ENCODE measurements around the gene CUTA.

DNA sequence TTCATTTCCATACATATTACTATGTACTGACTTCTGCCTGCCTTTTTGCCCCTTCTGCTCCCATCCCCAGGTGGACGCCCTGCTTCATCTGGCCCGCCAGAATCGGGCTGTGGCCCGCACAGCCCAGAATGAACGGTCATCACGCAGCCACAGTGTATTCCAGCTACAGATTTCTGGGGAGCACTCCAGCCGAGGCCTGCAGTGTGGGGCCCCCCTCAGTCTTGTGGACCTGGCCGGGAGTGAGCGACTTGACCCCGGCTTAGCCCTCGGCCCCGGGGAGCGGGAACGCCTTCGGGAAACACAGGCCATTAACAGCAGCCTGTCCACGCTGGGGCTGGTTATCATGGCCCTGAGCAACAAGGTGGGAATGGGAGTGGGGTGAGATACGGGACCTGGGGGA lies 11.8 kb downstream of the CUTA start:
- no peak for TF ChIP-seq TAF1 (IDR thresholded peaks at IDR 0.05; ENCODE audit: borderline replicate concordance, low read depth, low read length)
- TF ChIP-seq, protein P1, sequence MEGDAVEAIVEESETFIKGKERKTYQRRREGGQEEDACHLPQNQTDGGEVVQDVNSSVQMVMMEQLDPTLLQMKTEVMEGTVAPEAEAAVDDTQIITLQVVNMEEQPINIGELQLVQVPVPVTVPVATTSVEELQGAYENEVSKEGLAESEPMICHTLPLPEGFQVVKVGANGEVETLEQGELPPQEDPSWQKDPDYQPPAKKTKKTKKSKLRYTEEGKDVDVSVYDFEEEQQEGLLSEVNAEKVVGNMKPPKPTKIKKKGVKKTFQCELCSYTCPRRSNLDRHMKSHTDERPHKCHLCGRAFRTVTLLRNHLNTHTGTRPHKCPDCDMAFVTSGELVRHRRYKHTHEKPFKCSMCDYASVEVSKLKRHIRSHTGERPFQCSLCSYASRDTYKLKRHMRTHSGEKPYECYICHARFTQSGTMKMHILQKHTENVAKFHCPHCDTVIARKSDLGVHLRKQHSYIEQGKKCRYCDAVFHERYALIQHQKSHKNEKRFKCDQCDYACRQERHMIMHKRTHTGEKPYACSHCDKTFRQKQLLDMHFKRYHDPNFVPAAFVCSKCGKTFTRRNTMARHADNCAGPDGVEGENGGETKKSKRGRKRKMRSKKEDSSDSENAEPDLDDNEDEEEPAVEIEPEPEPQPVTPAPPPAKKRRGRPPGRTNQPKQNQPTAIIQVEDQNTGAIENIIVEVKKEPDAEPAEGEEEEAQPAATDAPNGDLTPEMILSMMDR (IDR thresholded peaks at IDR 0.05): no peak
- no peak for TF ChIP-seq TEAD4 (IDR thresholded peaks at IDR 0.05; ENCODE audit: borderline replicate concordance, insufficient read depth)
- TF ChIP-seq GABPA (IDR thresholded peaks at IDR 0.05; ENCODE audit: low read depth): no peak
- no peak for TF ChIP-seq CHD2 (IDR thresholded peaks at IDR 0.05; ENCODE audit: low read length, partially characterized antibody)
- TF ChIP-seq NFIC (IDR thresholded peaks at IDR 0.05; ENCODE audit: borderline replicate concordance): no peak
- no peak for TF ChIP-seq USF1 (IDR thresholded peaks at IDR 0.05; ENCODE audit: borderline replicate concordance, low read depth)
- no peak for TF ChIP-seq POLR2AphosphoS5 (IDR thresholded peaks at IDR 0.05; ENCODE audit: low read depth, low read length)
- no peak for TF ChIP-seq RFX5 (IDR thresholded peaks at IDR 0.05; ENCODE audit: low read length)

All from SK-N-SH (cell line).